GM19035 (cell line): ENCODE data around the gene HEG1.

ENCODE experiments used
- ATAC-seq: cut with Tn5 transposase; IDR thresholded peaks from one replicate; pipeline ENCODE4 v1.9.1; 2021; ENCODE audit not compliant: unreplicated experiment

The HEG1 gene

DNA sequence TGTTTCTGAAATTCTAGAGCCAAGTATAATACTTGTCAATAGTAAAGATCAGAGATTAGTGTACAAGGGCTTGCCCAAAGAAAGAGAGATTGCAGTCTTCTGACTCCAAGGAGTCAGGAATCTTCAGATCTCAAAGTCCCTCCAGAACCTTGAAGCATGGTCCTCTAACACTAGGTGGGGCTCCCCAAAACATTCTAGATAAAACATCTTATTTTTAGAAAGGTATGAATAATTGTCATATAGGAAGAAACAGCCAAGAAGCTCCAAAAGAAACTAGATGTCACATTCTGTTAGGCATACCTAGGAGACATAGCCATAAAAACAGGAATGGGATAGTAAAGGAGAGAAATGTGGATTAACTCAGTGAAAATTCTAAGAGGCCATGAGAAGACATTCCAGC is 132.0 kb downstream of the HEG1 start:
- ATAC-seq = no peak

- ATAC-seq = no peak
Observed at GRCh38 chr3:124920718-124921117, 135.1 kb downstream of the HEG1 start.

GRCh38 chr3:124919756-124920155 is 136.0 kb downstream of the HEG1 start:
- no peak for ATAC-seq

DNA sequence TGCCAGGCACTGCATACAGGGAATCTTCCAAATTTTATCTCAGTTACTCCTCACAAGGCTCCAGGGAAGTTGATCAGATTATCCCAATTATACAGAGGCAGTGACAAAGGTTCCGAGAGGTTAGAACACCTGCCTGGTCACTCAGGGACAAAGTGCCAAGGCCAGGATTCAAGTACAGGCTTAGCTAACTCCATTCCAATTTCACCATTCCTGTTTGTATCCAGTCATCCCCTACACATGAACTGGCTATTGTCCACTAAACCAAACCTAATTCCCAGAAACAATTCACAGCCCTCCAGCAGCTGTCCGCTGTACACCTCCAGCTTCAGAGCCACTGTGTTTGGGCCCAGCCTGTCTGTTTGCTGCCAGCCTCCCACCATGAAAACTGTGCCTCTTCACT is 137.3 kb downstream of the HEG1 start:
- ATAC-seq = no peak

DNA sequence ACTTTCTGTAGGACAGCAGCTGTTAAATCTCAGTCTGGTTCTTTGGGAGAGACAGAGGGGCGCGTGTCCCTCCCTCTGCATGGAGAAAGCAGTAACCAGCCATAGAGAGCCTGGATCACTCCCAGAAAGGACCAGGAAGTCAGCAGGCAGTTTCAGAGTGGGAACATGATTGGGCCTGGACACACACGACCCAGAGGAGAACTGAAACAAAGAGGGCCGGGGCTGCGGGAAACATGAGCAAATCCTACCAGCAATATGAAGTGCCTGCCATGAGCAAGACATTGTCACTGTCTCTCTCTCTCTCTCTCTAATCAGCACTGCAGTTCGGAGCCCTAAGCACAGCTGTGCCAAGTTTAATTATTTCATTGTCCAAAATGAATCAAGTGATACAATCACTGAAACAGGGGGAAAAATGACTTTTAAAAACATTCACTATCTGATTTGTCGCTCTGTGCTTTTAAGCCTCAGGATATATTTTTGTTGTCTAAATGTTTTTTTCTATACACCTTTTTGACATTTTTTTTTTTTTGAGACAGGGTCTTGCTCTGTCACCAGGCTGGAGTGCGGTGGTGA is 138.9 kb downstream of the HEG1 start:
- no peak for ATAC-seq
